ENCODE results near the gene PNMT. TPM values are rescaled to one million over a fixed set of nuclear protein-coding genes. Genes with fewer than 3 reads are reported as not detected.

The PNMT gene
- total and polyA plus RNA-seq, 2 of the 13 experiments (the other 11 are each of a cell fraction or from before 2014, with no cell fraction given): 0.25 TPM; not detected in 1

GRCh38 chr17:39695089-39695474 is 26.8 kb downstream of the PNMT start (continued):
- TF ChIP-seq KDM2A (CRISPR knock-in tag; IDR thresholded peaks at IDR 0.05; ENCODE audit: borderline replicate concordance, low read depth): no peak
- TF ChIP-seq MXI1 (IDR thresholded peaks at IDR 0.05; ENCODE audit: borderline replicate concordance, low read depth, low read length): no peak
- no peak for TF ChIP-seq RBM22 (optimal IDR thresholded peaks at IDR 0.05; ENCODE audit: low read length)
- no peak for TF ChIP-seq PHF8 (CRISPR knock-in tag; IDR thresholded peaks at IDR 0.05)
- no peak for TF ChIP-seq SMAD1 (CRISPR knock-in tag; IDR thresholded peaks at IDR 0.05; ENCODE audit: borderline replicate concordance, low read depth)
- no peak for TF ChIP-seq ZNF276 (CRISPR knock-in tag; IDR thresholded peaks at IDR 0.05; ENCODE audit: low read depth)
- no peak for TF ChIP-seq EHMT2 (IDR thresholded peaks at IDR 0.05; ENCODE audit: borderline replicate concordance, low read depth, low read length)
- no peak for TF ChIP-seq XRCC5 (optimal IDR thresholded peaks at IDR 0.05; ENCODE audit: low read length)
- TF ChIP-seq HDAC1 (CRISPR knock-in tag; IDR thresholded peaks at IDR 0.05): no peak
- TF ChIP-seq ZNF614 (CRISPR knock-in tag; IDR thresholded peaks at IDR 0.05; ENCODE audit: borderline replicate concordance): no peak
- no peak for TF ChIP-seq ZNF513 (CRISPR knock-in tag; conservative IDR thresholded peaks at IDR 0.05)
- no peak for TF ChIP-seq MAX (IDR thresholded peaks at IDR 0.05)
- TF ChIP-seq PPARG (CRISPR knock-in tag; conservative IDR thresholded peaks at IDR 0.05): 0 out of 2 replicates have a peak, but pooled peaks have one; percentile 6
- TF ChIP-seq EEA1 (CRISPR knock-in tag; IDR thresholded peaks at IDR 0.05; ENCODE audit: borderline replicate concordance): no peak
- no peak for TF ChIP-seq HES4 (CRISPR knock-in tag; IDR thresholded peaks at IDR 0.05; ENCODE audit: borderline replicate concordance)
- TF ChIP-seq MAZ (IDR thresholded peaks at IDR 0.05; ENCODE audit: borderline replicate concordance, low read depth, low read length): no peak
- TF ChIP-seq MAZ (CRISPR knock-in tag; IDR thresholded peaks at IDR 0.05; ENCODE audit: low read depth): no peak
- TF ChIP-seq SMYD3 (CRISPR knock-in tag; IDR thresholded peaks at IDR 0.05): no peak
- no peak for TF ChIP-seq CREB3 (CRISPR knock-in tag; IDR thresholded peaks at IDR 0.05)
- peak; percentile 24; the same call in 1 of the 2 replicates for TF ChIP-seq HOXA3 (CRISPR knock-in tag; IDR thresholded peaks at IDR 0.05)
- TF ChIP-seq ZNF230 (CRISPR knock-in tag; IDR thresholded peaks at IDR 0.05): no peak
- no peak for TF ChIP-seq FOXP4 (CRISPR knock-in tag; IDR thresholded peaks at IDR 0.05)
- no peak for TF ChIP-seq ZNF577 (CRISPR knock-in tag; IDR thresholded peaks at IDR 0.05; ENCODE audit: borderline replicate concordance, low read depth)
- peak; percentile 89; the same call in 1 of the 2 replicates for TF ChIP-seq SNAI1 (CRISPR knock-in tag; IDR thresholded peaks at IDR 0.05; ENCODE audit: borderline replicate concordance)
- no peak for TF ChIP-seq ZMYM4 (CRISPR knock-in tag; IDR thresholded peaks at IDR 0.05)
- peak; percentile 21; the same call in 1 of the 2 replicates for TF ChIP-seq ZFP1 (CRISPR knock-in tag; IDR thresholded peaks at IDR 0.05)
